Measurements from ENCODE around the gene ZSWIM8. TPM values are rescaled to one million over a fixed set of nuclear protein-coding genes. Genes with fewer than 3 reads are reported as not detected.

Gene ZSWIM8
- total RNA-seq, 2 donors from 2014 or later = 126 to 144 TPM

- Histone ChIP-seq H3K9me3 (no peaks in the 10 kb centered on the region), H3K27me3 (replicated peaks; ENCODE audit: insufficient read depth) (no peaks in the 10 kb centered on the region), H3K27ac (peak overlapping the region; percentile 93 to 98), H3K4me1 (ENCODE audit: control insufficient read depth in 1 of 2, low read depth in 2 of 2) (peaks cover 15 to 39% of the 10 kb centered on the region in 2 donors), H3K36me3 (peaks cover 18% of the 10 kb centered on the region), H3K4me3 (peak overlapping the region; percentile 99)
- no peak for DNase-seq (ENCODE audit: low spot score)
- no peak for ATAC-seq (ENCODE audit: insufficient number of reproducible peaks, low FRiP score, low read depth)
- TF ChIP-seq CTCF (IDR thresholded peaks at IDR 0.05) = no peak
Measured at GRCh38 chr10:73780966-73781365, 4.4 kb upstream of the ZSWIM8 start.

- peak overlapping the region; percentile 93 to 98 for H3K27ac ChIP-seq
- H3K27me3 ChIP-seq (replicated peaks; ENCODE audit: insufficient read depth) = no peaks in the 10 kb centered on the region
- TF ChIP-seq CTCF (IDR thresholded peaks at IDR 0.05) = no peak
- no peak for DNase-seq (ENCODE audit: low spot score)
- peaks cover 18 to 42% of the 10 kb centered on the region in 2 donors for H3K4me1 ChIP-seq (ENCODE audit: control insufficient read depth in 1 of 2, low read depth in 2 of 2)
- no peak for ATAC-seq (ENCODE audit: insufficient number of reproducible peaks, low FRiP score, low read depth)
- H3K4me3 ChIP-seq = peak overlapping the region; percentile 99
- H3K9me3 ChIP-seq = no peaks in the 10 kb centered on the region
- H3K36me3 ChIP-seq = peaks cover 18% of the 10 kb centered on the region
Measured at GRCh38 chr10:73781548-73781878, 3.9 kb upstream of the ZSWIM8 start.

DNA sequence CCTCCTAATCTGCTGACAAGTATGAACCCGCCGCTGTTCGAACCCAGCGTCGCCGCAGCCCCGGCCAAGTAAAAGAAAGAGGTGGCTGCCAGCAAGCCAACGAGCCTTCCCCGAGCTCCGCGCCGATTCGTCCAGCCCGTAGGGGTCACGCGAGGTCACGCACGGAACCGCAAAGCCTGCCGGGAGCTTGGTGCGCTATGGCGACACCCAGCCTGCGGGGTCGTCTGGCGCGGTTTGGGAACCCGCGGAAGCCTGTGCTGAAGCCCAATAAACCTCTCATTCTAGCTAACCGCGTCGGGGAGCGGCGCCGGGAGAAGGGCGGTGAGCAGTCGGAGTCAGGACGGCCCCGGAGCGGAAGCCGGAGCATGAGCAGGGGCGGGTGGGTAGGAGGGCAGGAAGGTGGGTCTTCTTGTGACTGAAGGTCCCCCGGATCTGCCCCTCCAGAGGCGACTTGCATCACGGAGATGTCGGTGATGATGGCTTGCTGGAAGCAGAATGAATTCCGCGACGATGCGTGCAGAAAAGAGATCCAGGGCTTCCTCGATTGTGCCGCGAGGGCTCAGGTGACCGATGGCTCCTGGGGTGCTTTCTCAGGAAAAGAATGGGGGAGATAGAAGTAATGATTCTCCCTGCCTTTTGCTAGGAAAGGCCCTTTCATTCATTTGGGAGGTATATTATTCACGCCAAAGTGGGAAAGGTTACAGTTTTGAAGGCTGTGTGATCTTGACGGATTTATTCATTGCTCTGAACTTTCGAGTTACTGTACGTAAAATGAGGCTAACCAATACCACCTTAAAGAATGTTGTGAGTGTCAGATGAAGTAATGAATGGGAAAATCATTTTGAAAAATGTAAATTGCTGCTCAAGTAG lies 3.3 kb upstream of the ZSWIM8 start, which contains the start of gene CHCHD1:
CHCHD1 (plus strand) TSS at position 170 of the 870 bp plus-strand sequence; CDS start at position 198, 28 bp downstream.
- H3K9me3 ChIP-seq = no peaks in the 10 kb centered on the region
- H3K27me3 ChIP-seq (replicated peaks; ENCODE audit: insufficient read depth) = no peaks in the 10 kb centered on the region
- TF ChIP-seq CTCF (IDR thresholded peaks at IDR 0.05) = peak; percentile 14
- DNase-seq (ENCODE audit: low spot score) (peak; percentile 67), ATAC-seq (ENCODE audit: insufficient number of reproducible peaks, low FRiP score, low read depth) (no peak)
- H3K36me3 ChIP-seq = peaks cover 18% of the 10 kb centered on the region
- H3K27ac ChIP-seq = peak within 1 kb of the TSS; percentile 93 to 98
- peak within 1 kb of the TSS; percentile 99 for H3K4me3 ChIP-seq
- peaks cover 24 to 48% of the 10 kb centered on the region in 2 donors for H3K4me1 ChIP-seq (ENCODE audit: control insufficient read depth in 1 of 2, low read depth in 2 of 2)

GRCh38 chr10:73782749-73783085 lies 2.7 kb upstream of the ZSWIM8 start:
- ATAC-seq (ENCODE audit: insufficient number of reproducible peaks, low FRiP score, low read depth) = no peak

More at GRCh38 chr10:73782749-73783085, 2.7 kb upstream of the ZSWIM8 start:
- Histone ChIP-seq H3K36me3 (peaks cover 15% of the 10 kb centered on the region), H3K9me3 (no peaks in the 10 kb centered on the region), H3K4me1 (ENCODE audit: control insufficient read depth in 1 of 2, low read depth in 2 of 2) (peaks cover 30 to 53% of the 10 kb centered on the region in 2 donors), H3K27me3 (replicated peaks; ENCODE audit: insufficient read depth) (no peaks in the 10 kb centered on the region), H3K4me3 (peak overlapping the region; percentile 99), H3K27ac (peak overlapping the region; percentile 93 to 98)
- TF ChIP-seq CTCF (IDR thresholded peaks at IDR 0.05) = no peak
- DNase-seq (ENCODE audit: low spot score) = no peak
